Left lung (tissue), 10 donors: Measurements from ENCODE around the gene IPO13. TPM values are rescaled to one million over a fixed set of nuclear protein-coding genes. Genes with fewer than 3 reads are reported as not detected.

Source experiments
- ATAC-seq: fragments of 200-7000 bp; cut with Tn5 transposase; one replicate; pipeline ENCODE4 v1.9.1; 2020; ENCODE audit warnings: moderate library complexity
- DNase-seq, 4 donors: peaks; one replicate each; pipeline ENCODE4 v3.0.0-alpha.2; 2013 to 2020
- H3K27ac ChIP-seq, 2 donors: fragments of 200-600 bp; sonication (generic) in 1 of 2; one replicate each; pipeline versions ENCODE4 v1.5.0 to v1.8.0; 2020 to 2021
- H3K27me3 ChIP-seq, 2 donors: fragments of 200-600 bp; sonication (generic) in 1 of 2; one replicate each; pipeline versions ENCODE4 v1.5.0 to v1.8.0; 2020 to 2021
- H3K36me3 ChIP-seq, 2 donors: fragments of 200-600 bp; sonication (generic) in 1 of 2; one replicate each; pipeline versions ENCODE4 v1.5.0 to v1.8.0; 2020 to 2021
- H3K4me1 ChIP-seq, 2 donors: fragments of 200-600 bp; one replicate each; pipeline ENCODE4 v1.8.0; 2021
- H3K4me3 ChIP-seq, 2 donors: fragments of 200-600 bp; sonication (generic) in 1 of 2; one replicate each; pipeline versions ENCODE4 v1.5.0 to v1.8.0; 2020 to 2021; ENCODE audit warnings: mild to moderate bottlenecking in 1 of 2
- H3K9me3 ChIP-seq, 2 donors: fragments of 200-600 bp; sonication (generic) in 1 of 2; one replicate each; pipeline versions ENCODE4 v1.5.0 to v1.8.0; 2020 to 2021
- CTCF ChIP-seq, 2 donors: fragments of 200-600 bp; sonication (generic) in 1 of 2; IDR thresholded peaks; one replicate each; pipeline versions ENCODE4 v1.5.0 to v1.8.0; 2021; ENCODE audit warnings: antibody characterized with exemption in 2 of 2
- intact Hi-C, 2 donors: fragments of 100-400 bp; cut with DNase I; formaldehyde crosslinking; loops; one replicate each; pipeline versions ENCODE4 v1.11.2 to v1.14.2; 2022
- polyA plus RNA-seq, 6 donors: library from polyadenylated mRNA; unstranded; fragments of 120-200 nt; gene quantifications; one replicate each; pipeline ENCODE4 v1.2.1, GENCODE V29; 2013; ENCODE audit not compliant: insufficient read length in 6 of 6
- total RNA-seq, 2 donors: library from RNA; stranded (reverse); fragmentation: NEBNext Ultra II Directional; extraction: Animal tissue kit (Norgen Biotek cat#: 25700); gene quantifications; one replicate each; pipeline ENCODE4 v1.2.1, GENCODE V29; 2021
- donor health status: DM: no; HTN: yes; CAD: no.
- donor health status: DM: no; HTN: no; CAD: no.

Gene IPO13
- total and polyA plus RNA-seq, 8 donors, result 18.0 to 33.4 (median 22.0) TPM

DNA sequence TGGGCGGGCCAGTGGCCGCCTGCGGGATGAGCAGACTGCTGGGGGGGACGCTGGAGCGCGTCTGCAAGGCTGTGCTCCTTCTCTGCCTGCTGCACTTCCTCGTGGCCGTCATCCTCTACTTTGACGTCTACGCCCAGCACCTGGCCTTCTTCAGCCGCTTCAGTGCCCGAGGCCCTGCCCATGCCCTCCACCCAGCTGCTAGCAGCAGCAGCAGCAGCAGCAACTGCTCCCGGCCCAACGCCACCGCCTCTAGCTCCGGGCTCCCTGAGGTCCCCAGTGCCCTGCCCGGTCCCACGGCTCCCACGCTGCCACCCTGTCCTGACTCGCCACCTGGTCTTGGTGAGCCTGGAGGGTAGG is 34.4 kb downstream of the IPO13 start:
- peak in 1 of 4 donors; percentile 78 for DNase-seq
- TF ChIP-seq CTCF (IDR thresholded peaks at IDR 0.05), result no peak
- peaks cover 5 to 38% of the 10 kb centered on the region in 2 donors for H3K36me3 ChIP-seq
- no peaks in the 10 kb centered on the region for H3K27me3 ChIP-seq
- peaks cover 26 to 65% of the 10 kb centered on the region in 2 donors for H3K4me1 ChIP-seq
- no peak for ATAC-seq
- intact Hi-C loops, result no loop called here
- peak overlapping the region in 1 of 2 donors; percentile 63 for H3K4me3 ChIP-seq
- H3K27ac ChIP-seq, result no peak overlapping the region
- H3K9me3 ChIP-seq, result no peaks in the 10 kb centered on the region

DNA sequence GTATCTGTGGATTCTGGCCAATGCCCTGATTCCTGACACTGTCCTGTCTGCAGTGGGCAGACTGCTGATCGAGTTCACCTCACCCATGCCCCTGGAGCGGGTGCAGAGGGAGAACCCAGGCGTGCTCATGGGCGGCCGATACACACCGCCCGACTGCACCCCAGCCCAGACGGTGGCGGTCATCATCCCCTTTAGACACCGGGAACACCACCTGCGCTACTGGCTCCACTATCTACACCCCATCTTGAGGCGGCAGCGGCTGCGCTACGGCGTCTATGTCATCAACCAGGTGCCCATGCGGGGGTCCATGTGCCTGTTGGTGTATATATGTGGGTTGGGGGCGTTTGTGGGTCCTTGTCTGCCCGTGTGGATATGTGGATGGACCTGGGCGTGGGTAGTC is 34.9 kb downstream of the IPO13 start:
- Histone ChIP-seq H3K4me1 (peaks cover 21 to 60% of the 10 kb centered on the region in 2 donors), H3K4me3 (no peak overlapping the region), H3K36me3 (peaks cover 2 to 33% of the 10 kb centered on the region in 2 donors), H3K27me3 (no peaks in the 10 kb centered on the region), H3K27ac (no peak overlapping the region), H3K9me3 (no peaks in the 10 kb centered on the region)
- TF ChIP-seq CTCF (IDR thresholded peaks at IDR 0.05), result no peak
- peak in 1 of 4 donors; percentile 59 for DNase-seq
- no peak for ATAC-seq
- intact Hi-C loops, result no loop called here

GRCh38 chr1:43982241-43982640 is 35.5 kb downstream of the IPO13 start:
- no peak for TF ChIP-seq CTCF (IDR thresholded peaks at IDR 0.05)
- Histone ChIP-seq H3K27me3 (no peaks in the 10 kb centered on the region), H3K4me3 (no peak overlapping the region), H3K27ac (no peak overlapping the region), H3K4me1 (peaks cover 15 to 54% of the 10 kb centered on the region in 2 donors), H3K9me3 (no peaks in the 10 kb centered on the region), H3K36me3 (peaks cover 0 to 27% of the 10 kb centered on the region in 2 donors)
- no peak for ATAC-seq
- intact Hi-C loops, result no loop called here
- no peak for DNase-seq

GRCh38 chr1:43982808-43983207 is 36.1 kb downstream of the IPO13 start:
- peaks cover 15 to 48% of the 10 kb centered on the region in 2 donors for H3K4me1 ChIP-seq
- DNase-seq (peak in 1 of 4 donors; percentile 80), ATAC-seq (no peak)
- peaks cover 0 to 21% of the 10 kb centered on the region in 2 donors for H3K36me3 ChIP-seq
- no peaks in the 10 kb centered on the region for H3K9me3 ChIP-seq
- H3K4me3 ChIP-seq, result no peak overlapping the region
- no peak overlapping the region for H3K27ac ChIP-seq
- no peaks in the 10 kb centered on the region for H3K27me3 ChIP-seq
- TF ChIP-seq CTCF (IDR thresholded peaks at IDR 0.05), result no peak
- intact Hi-C loops, result no loop called here

- no peak overlapping the region for H3K27ac ChIP-seq
- H3K9me3 ChIP-seq, result no peaks in the 10 kb centered on the region
- H3K4me3 ChIP-seq, result no peak overlapping the region
- H3K36me3 ChIP-seq, result peaks cover 0 to 16% of the 10 kb centered on the region in 2 donors
- DNase-seq (no peak), ATAC-seq (no peak)
- intact Hi-C loops, result no loop called here
- H3K4me1 ChIP-seq, result peaks cover 13 to 42% of the 10 kb centered on the region in 2 donors
- no peaks in the 10 kb centered on the region for H3K27me3 ChIP-seq
- TF ChIP-seq CTCF (IDR thresholded peaks at IDR 0.05), result no peak
Measured at GRCh38 chr1:43983253-43983899, 36.6 kb downstream of the IPO13 start.
